ENCODE data around the gene LRP1-AS.

The LRP1-AS gene

DNA sequence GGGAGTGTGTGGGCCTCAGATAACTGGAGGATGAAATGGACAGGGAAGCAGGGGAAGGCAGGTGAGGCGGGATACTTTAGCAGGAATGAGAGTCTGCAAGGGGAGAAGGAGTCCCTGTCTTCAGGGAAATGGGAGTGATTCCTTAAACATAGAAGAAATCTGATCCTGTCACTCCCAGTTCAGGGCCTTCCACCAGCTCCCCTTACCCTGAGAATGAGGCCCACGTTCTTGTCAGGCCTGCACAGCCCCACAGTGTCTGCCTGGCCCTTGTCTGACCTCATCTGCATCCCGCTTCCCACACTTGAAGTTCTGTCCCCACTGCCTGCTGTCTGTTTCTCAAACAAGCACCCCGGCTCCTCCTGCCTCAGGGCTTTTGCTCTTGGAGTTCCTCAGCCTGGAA is 12.6 kb upstream of the LRP1-AS start:
- DNase-seq (ENCODE audit: low spot score) = no peak

GRCh38 chr12:57159311-57159710 is 11.9 kb upstream of the LRP1-AS start:
- no peak for DNase-seq (ENCODE audit: low spot score)

GRCh38 chr12:57158665-57159064 is 11.2 kb upstream of the LRP1-AS start:
- no peak for DNase-seq (ENCODE audit: low spot score)

DNA sequence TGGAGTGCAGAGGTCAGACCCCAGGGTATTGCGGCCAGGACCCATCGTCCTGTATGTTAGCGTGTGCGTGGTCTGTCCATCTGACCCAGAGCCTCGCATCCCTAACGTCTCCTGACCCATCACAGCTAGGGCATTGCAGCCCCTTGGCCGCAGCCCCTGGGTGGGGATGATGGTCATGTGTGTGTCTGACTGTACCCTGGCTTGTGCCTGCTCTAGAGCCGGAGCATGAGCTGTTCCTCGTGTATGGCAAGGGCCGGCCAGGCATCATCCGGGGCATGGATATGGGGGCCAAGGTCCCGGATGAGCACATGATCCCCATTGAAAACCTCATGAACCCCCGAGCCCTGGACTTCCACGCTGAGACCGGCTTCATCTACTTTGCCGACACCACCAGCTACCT is 10.8 kb upstream of the LRP1-AS start:
- DNase-seq (ENCODE audit: low spot score) = no peak

DNA sequence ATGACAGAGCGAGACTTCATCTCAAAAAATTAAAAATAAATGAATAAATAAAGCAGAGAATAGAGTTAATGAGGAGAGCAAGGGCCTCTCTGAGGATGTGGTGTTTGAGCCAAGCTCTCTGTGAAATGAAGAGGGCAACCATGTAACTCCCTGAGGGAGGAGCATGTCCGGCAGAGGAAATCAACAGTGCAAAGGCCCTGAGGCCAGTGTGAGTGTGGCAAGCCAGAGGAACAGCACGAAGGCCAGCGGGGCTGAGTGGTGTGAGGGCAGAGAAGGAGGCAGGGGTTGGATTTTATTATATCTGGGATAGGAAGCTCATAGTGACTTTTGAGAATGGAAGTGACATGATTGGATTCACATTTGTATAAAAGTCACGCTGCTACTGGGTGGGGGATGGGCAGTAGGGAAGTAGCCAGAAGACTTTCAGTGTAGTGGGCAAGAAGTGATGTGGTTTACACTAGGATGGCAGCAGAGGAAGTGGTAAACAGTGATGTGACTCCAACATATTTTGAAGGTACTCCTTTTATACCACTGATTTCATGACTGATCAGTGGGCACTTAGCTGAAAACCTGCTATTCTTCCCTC is 10.3 kb upstream of the LRP1-AS start:
- no peak for DNase-seq (ENCODE audit: low spot score)

- no peak for DNase-seq (ENCODE audit: low spot score)
Measured at GRCh38 chr12:57156701-57157403, 9.4 kb upstream of the LRP1-AS start.

- DNase-seq (ENCODE audit: low spot score) = no peak
Measured at GRCh38 chr12:57154804-57155434, 7.5 kb upstream of the LRP1-AS start.

- no peak for DNase-seq (ENCODE audit: low spot score)
Measured at GRCh38 chr12:57154076-57154475, 6.7 kb upstream of the LRP1-AS start.

- DNase-seq (ENCODE audit: low spot score) = no peak
Measured at GRCh38 chr12:57153415-57153997, 6.1 kb upstream of the LRP1-AS start.

- no peak for DNase-seq (ENCODE audit: low spot score)
Measured at GRCh38 chr12:57152639-57153038, 5.2 kb upstream of the LRP1-AS start.

- DNase-seq (ENCODE audit: low spot score) = no peak
Measured at GRCh38 chr12:57151741-57152630, 4.6 kb upstream of the LRP1-AS start.

- no peak for DNase-seq (ENCODE audit: low spot score)
Measured at GRCh38 chr12:57150400-57151000, 3.1 kb upstream of the LRP1-AS start.

- no peak for DNase-seq (ENCODE audit: low spot score)
Measured at GRCh38 chr12:57149245-57149900, 2.0 kb upstream of the LRP1-AS start.

GRCh38 chr12:57148469-57149244 is 1.2 kb upstream of the LRP1-AS start:
- DNase-seq (ENCODE audit: low spot score) = no peak

GRCh38 chr12:57146092-57146491 is 1.3 kb downstream of the LRP1-AS start:
- no peak for DNase-seq (ENCODE audit: low spot score)

GRCh38 chr12:57145460-57146059 is 1.9 kb downstream of the LRP1-AS start:
- DNase-seq (ENCODE audit: low spot score) = peak; percentile 23

DNA sequence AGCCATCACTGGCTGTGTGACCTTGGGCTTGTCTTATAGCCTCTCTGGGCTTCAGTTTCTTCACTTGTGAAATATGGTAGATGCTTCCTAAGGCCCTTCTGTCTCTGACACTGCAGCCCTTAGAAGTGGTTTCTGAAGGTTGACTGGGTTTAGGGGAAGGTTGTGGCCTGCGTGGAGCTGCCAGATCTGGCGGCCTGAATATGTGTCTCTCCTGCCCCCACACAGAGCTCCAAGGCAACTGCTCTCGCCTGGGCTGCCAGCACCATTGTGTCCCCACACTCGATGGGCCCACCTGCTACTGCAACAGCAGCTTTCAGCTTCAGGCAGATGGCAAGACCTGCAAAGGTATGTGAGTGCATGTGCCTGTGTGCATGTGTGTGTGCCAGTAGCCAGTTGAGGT is 4.0 kb downstream of the LRP1-AS start:
- no peak for DNase-seq (ENCODE audit: low spot score)

GRCh38 chr12:57142727-57143126 is 4.7 kb downstream of the LRP1-AS start:
- DNase-seq (ENCODE audit: low spot score) = no peak

GRCh38 chr12:57142121-57142520 is 5.3 kb downstream of the LRP1-AS start:
- no peak for DNase-seq (ENCODE audit: low spot score)

DNA sequence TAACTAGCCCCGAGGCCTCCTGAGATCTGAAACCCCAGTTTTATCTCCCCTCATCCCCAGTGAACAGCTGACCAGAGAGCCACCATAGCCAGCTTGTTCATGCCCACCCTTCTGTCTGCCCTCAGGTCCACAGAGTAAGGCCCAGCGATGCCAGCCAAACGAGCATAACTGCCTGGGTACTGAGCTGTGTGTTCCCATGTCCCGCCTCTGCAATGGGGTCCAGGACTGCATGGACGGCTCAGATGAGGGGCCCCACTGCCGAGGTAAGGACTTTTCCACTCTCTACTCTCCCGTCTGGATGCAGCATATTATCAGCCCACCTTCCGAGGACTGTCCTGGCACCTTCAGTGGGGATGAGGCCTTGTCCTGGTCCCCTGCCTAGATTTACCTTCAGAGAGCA is 6.2 kb downstream of the LRP1-AS start:
- no peak for DNase-seq (ENCODE audit: low spot score)

Measured in kidney tubule cell (primary cell).